Astrocyte of the spinal cord (primary cell): Measurements from ENCODE around the gene TMEM141.
"Not testable (repeated sequence)": the region's sequence is repeated elsewhere in the genome, so short reads cannot be mapped to it uniquely, and the experiment has no call there.

ENCODE experiments used
- DNase-seq: peaks from one replicate; pipeline ENCODE4 v3.0.0; 2011; ENCODE audit warnings: low read depth, low spot score
- H3K4me3 ChIP-seq: 2 replicates; pipeline ENCODE4 v1.5.1; 2011; ENCODE audit warnings: low read depth, mild to moderate bottlenecking, low read length, moderate library complexity
- CTCF ChIP-seq: IDR thresholded peaks from 2 replicates; pipeline ENCODE4 v1.5.1; 2012; ENCODE audit warnings: low read depth, mild to moderate bottlenecking, low read length, inconsistent platforms
- in situ Hi-C: cut with HindIII; loops from 2 replicates; pipeline ENCODE4 v1.10.0; 2017; ENCODE audit warnings: low sequenced_read_pairs

The TMEM141 gene

GRCh38 chr9:136832581-136832980 lies 41.4 kb downstream of the TMEM141 start:
- no peak overlapping the region for H3K4me3 ChIP-seq
- TF ChIP-seq CTCF: no peak
- in situ Hi-C loops: no loop called here
- no peak for DNase-seq

- not testable (repeated sequence) for DNase-seq
These were observed 42.4 kb downstream of the TMEM141 start for GRCh38 chr9:136833381-136834048.

GRCh38 chr9:136835162-136835931 lies 44.2 kb downstream of the TMEM141 start:
- in situ Hi-C loops: no loop called here
- H3K4me3 ChIP-seq: no peak overlapping the region
- DNase-seq: no peak
- no peak for TF ChIP-seq CTCF

More at GRCh38 chr9:136833381-136834048, 42.4 kb downstream of the TMEM141 start:
- in situ Hi-C loops, H3K4me3 ChIP-seq: not testable (repeated sequence)

GRCh38 chr9:136835932-136836904 lies 45.1 kb downstream of the TMEM141 start:
- no peak overlapping the region for H3K4me3 ChIP-seq

GRCh38 chr9:136837146-136837855 lies 46.2 kb downstream of the TMEM141 start:
- TF ChIP-seq CTCF: no peak
- in situ Hi-C loops: no loop called here
- H3K4me3 ChIP-seq: no peak overlapping the region
- no peak for DNase-seq

More at GRCh38 chr9:136835932-136836904, 45.1 kb downstream of the TMEM141 start:
- TF ChIP-seq CTCF: no peak
- no peak for DNase-seq
- in situ Hi-C loops: no loop called here

- DNase-seq, in situ Hi-C loops: not testable (repeated sequence)
These were observed 46.7 kb downstream of the TMEM141 start for GRCh38 chr9:136837856-136838277.

More at GRCh38 chr9:136837856-136838277, 46.7 kb downstream of the TMEM141 start:
- not testable (repeated sequence) for H3K4me3 ChIP-seq
